Smooth muscle cell (in vitro differentiated cells): Measurements from ENCODE around the gene C1orf105. TPM values are rescaled to one million over a fixed set of nuclear protein-coding genes. Genes with fewer than 3 reads are reported as not detected.

Experiments used
- DNase-seq: peaks from one replicate; lab custom pipeline; 2025; ENCODE audit not compliant: unreplicated experiment; lab: John Stamatoyannopoulos, UW
- H2AFZ ChIP-seq: fragments of 200-600 bp; sonication (generic); 2 replicates; pipeline ENCODE4 v1.6.0; 2016; ENCODE audit warnings: antibody characterized with exemption, low read depth, mild to moderate bottlenecking
- H3F3A ChIP-seq: fragments of 200-600 bp; sonication (generic); 2 replicates; pipeline ENCODE4 v1.6.0; 2017; ENCODE audit warnings: antibody characterized with exemption, low read depth
- H3K27ac ChIP-seq: fragments of 200-600 bp; sonication (generic); 2 replicates; pipeline ENCODE4 v1.5.1; 2016; ENCODE audit warnings: low read depth, mild to moderate bottlenecking
- H3K27me3 ChIP-seq: fragments of 200-600 bp; sonication (generic); 2 replicates; pipeline ENCODE4 v1.6.1; 2016; ENCODE audit warnings: low read depth, mild to moderate bottlenecking
- H3K36me3 ChIP-seq: fragments of 200-600 bp; sonication (generic); 2 replicates; pipeline ENCODE4 v1.5.1; 2016; ENCODE audit warnings: low read depth
- H3K4me1 ChIP-seq: fragments of 200-600 bp; sonication (generic); 2 replicates; pipeline ENCODE4 v1.5.1; 2016; ENCODE audit warnings: low read depth
- H3K4me2 ChIP-seq: fragments of 200-600 bp; sonication (generic); 2 replicates; pipeline ENCODE4 v1.6.0; 2016; ENCODE audit warnings: mild to moderate bottlenecking
- H3K4me3 ChIP-seq: fragments of 200-600 bp; sonication (generic); 2 replicates; pipeline ENCODE4 v1.5.1; 2016; ENCODE audit warnings: mild to moderate bottlenecking
- H3K79me2 ChIP-seq: fragments of 200-600 bp; sonication (generic); 2 replicates; pipeline ENCODE4 v1.6.0; 2016; ENCODE audit warnings: low read depth, mild to moderate bottlenecking
- H3K9ac ChIP-seq: fragments of 200-600 bp; sonication (generic); 2 replicates; pipeline ENCODE4 v1.6.0; 2016; ENCODE audit warnings: low read depth
- H3K9me3 ChIP-seq: fragments of 200-600 bp; sonication (generic); replicated peaks from 2 replicates; pipeline ENCODE4 v1.5.1; 2016; ENCODE audit warnings: low read depth
- H4K20me1 ChIP-seq: fragments of 200-600 bp; sonication (generic); 2 replicates; pipeline ENCODE4 v1.6.0; 2016; ENCODE audit warnings: low read depth
- WGBS: methylation state at CpG from one replicate; pipeline ENCODE4 v1.1.7; 2016; ENCODE audit warnings: low lambda C conversion rate; 5-methylcytosine and 5-hydroxymethylcytosine counted together
- polyA plus RNA-seq: library from polyadenylated mRNA; unstranded; fragments of >200 nt; fragmentation: Nextera tagmentation; extraction: Ambion mirVana; gene quantifications from 2 replicates; pipeline ENCODE4 v1.2.1, GENCODE V29; 2016
- total RNA-seq: library from RNA; depleted of rRNA; stranded (reverse); fragments of >200 nt; gene quantifications from 2 replicates; pipeline ENCODE4 v1.2.3, GENCODE V29; 2014
- TF ChIP-seq, protein P1 (sequence below): fragments of 200-600 bp; sonication (generic); IDR thresholded peaks from 2 replicates; pipeline ENCODE4 v1.5.1; 2017; ENCODE audit warnings: borderline replicate concordance, mild to moderate bottlenecking, antibody characterized with exemption; ENCODE audit not compliant: insufficient read depth, poor library complexity, severe bottlenecking

C1orf105 gene
- total and polyA plus RNA-seq, 2 experiments from 2014 or later: not detected

- H3K4me1 ChIP-seq: peaks cover 37% of the 10 kb centered on the region
- TF ChIP-seq, protein P1, sequence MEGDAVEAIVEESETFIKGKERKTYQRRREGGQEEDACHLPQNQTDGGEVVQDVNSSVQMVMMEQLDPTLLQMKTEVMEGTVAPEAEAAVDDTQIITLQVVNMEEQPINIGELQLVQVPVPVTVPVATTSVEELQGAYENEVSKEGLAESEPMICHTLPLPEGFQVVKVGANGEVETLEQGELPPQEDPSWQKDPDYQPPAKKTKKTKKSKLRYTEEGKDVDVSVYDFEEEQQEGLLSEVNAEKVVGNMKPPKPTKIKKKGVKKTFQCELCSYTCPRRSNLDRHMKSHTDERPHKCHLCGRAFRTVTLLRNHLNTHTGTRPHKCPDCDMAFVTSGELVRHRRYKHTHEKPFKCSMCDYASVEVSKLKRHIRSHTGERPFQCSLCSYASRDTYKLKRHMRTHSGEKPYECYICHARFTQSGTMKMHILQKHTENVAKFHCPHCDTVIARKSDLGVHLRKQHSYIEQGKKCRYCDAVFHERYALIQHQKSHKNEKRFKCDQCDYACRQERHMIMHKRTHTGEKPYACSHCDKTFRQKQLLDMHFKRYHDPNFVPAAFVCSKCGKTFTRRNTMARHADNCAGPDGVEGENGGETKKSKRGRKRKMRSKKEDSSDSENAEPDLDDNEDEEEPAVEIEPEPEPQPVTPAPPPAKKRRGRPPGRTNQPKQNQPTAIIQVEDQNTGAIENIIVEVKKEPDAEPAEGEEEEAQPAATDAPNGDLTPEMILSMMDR: no peak
These were observed 35.9 kb downstream of the C1orf105 start for GRCh38 chr1:172456344-172456769.

GRCh38 chr1:172457479-172458130 lies 37.1 kb downstream of the C1orf105 start:
- Histone ChIP-seq H3K79me2 (no peaks in the 10 kb centered on the region), H3K4me3 (no peak overlapping the region), H3K4me2 (no peak overlapping the region), H4K20me1 (no peaks in the 10 kb centered on the region), H2AFZ (no peak overlapping the region), H3K4me1 (peaks cover 36% of the 10 kb centered on the region), H3F3A (peaks cover 6% of the 10 kb centered on the region), H3K9ac (no peak overlapping the region), H3K27me3 (no peaks in the 10 kb centered on the region), H3K9me3 (no peaks in the 10 kb centered on the region), H3K36me3 (no peaks in the 10 kb centered on the region), H3K27ac (no peak overlapping the region)
- DNase-seq: no peak
- WGBS: 100% methylated on average over 1 of the region's 1 CpG
- TF ChIP-seq, protein P1: no peak

More at GRCh38 chr1:172456344-172456769, 35.9 kb downstream of the C1orf105 start:
- Histone ChIP-seq H4K20me1 (no peaks in the 10 kb centered on the region), H3K9ac (no peak overlapping the region), H2AFZ (no peak overlapping the region), H3K36me3 (no peaks in the 10 kb centered on the region), H3F3A (peaks cover 15% of the 10 kb centered on the region), H3K9me3 (no peaks in the 10 kb centered on the region), H3K79me2 (no peaks in the 10 kb centered on the region), H3K4me3 (no peak overlapping the region), H3K27me3 (no peaks in the 10 kb centered on the region), H3K27ac (no peak overlapping the region), H3K4me2 (no peak overlapping the region)
- WGBS: 92% methylated on average over 5 of the region's 5 CpGs
- DNase-seq: no peak

GRCh38 chr1:172460177-172460576 lies 39.7 kb downstream of the C1orf105 start:
- Histone ChIP-seq H3K79me2 (no peaks in the 10 kb centered on the region), H3F3A (peaks cover 6% of the 10 kb centered on the region), H3K27me3 (no peaks in the 10 kb centered on the region), H3K9ac (no peak overlapping the region), H4K20me1 (no peaks in the 10 kb centered on the region), H3K36me3 (no peaks in the 10 kb centered on the region), H3K4me2 (peak overlapping the region; percentile 17), H3K27ac (no peak overlapping the region), H3K4me3 (no peak overlapping the region), H2AFZ (no peak overlapping the region), H3K9me3 (no peaks in the 10 kb centered on the region), H3K4me1 (peaks cover 30% of the 10 kb centered on the region)
- WGBS: 92% methylated on average over 1 of the region's 1 CpG
- TF ChIP-seq, protein P1: no peak
- DNase-seq: no peak

- H3K4me3 ChIP-seq: no peak overlapping the region
- TF ChIP-seq, protein P1: no peak
- no peaks in the 10 kb centered on the region for H3K27me3 ChIP-seq
- H2AFZ ChIP-seq: peak overlapping the region; percentile 70
- WGBS: 14% methylated on average over 1 of the region's 1 CpG
- H3K9me3 ChIP-seq: no peaks in the 10 kb centered on the region
- peaks cover 6% of the 10 kb centered on the region for H3F3A ChIP-seq
- peak overlapping the region; percentile 21 for H3K27ac ChIP-seq
- H3K4me2 ChIP-seq: peak overlapping the region; percentile 17
- no peaks in the 10 kb centered on the region for H4K20me1 ChIP-seq
- no peak overlapping the region for H3K9ac ChIP-seq
- H3K36me3 ChIP-seq: no peaks in the 10 kb centered on the region
- H3K79me2 ChIP-seq: no peaks in the 10 kb centered on the region
- no peak for DNase-seq
- peaks cover 30% of the 10 kb centered on the region for H3K4me1 ChIP-seq
These were observed 40.4 kb downstream of the C1orf105 start for GRCh38 chr1:172460887-172461315.
